Endothelial cell of umbilical vein (primary cell): ENCODE results near the gene ATP2B2.

Experiments
- MYC ChIP-seq: IDR thresholded peaks from one replicate; pipeline ENCODE4 v1.6.1; 2011; ENCODE audit warnings: mild to moderate bottlenecking, low read depth, low read length
- POLR2A ChIP-seq: IDR thresholded peaks from 2 replicates; pipeline ENCODE4 v1.6.1; 2012; ENCODE audit warnings: low read depth, mild to moderate bottlenecking, control low read depth, low read length
- POLR2AphosphoS5 ChIP-seq: IDR thresholded peaks from 2 replicates; pipeline ENCODE4 v1.6.1; 2012; ENCODE audit warnings: low read depth, mild to moderate bottlenecking, control low read depth, low read length, moderate library complexity; ENCODE audit not compliant: insufficient read depth
- TF ChIP-seq, protein P1 (sequence below), 2 donors: IDR thresholded peaks; 1 replicate in 1 of 2; 2 replicates in 1 of 2; pipeline ENCODE4 v1.5.1; 2011; ENCODE audit warnings: low read length in 2 of 2, mild to moderate bottlenecking in 2 of 2, moderate library complexity in 2 of 2, control low read depth in 1 of 2, inconsistent platforms in 1 of 2, low read depth in 1 of 2; ENCODE audit not compliant: insufficient read depth in 1 of 2; ENCODE audit errors: extremely low read depth in 1 of 2

DNA sequence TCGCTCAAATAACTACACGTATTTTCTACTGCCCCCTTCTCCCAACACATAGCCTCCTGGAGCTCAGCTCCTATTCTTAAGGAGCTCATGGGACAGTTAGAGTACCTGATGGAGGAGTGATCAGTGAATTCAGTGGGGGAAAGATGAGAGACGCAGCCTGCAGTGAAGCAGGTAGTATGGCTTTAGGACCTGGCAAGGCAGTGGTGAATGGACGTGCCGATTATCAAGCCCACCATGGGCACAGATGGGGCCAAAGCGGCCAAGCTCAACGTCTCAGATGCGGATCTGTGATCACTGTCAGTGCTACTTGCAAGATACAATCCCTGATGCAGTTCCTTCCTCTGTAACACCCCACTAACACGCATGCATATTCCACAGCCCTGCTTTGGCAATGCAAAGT, 45.8 kb upstream of the ATP2B2 start:
- TF ChIP-seq POLR2AphosphoS5 (no peak), MYC (no peak), POLR2A (no peak)
- TF ChIP-seq, protein P1, sequence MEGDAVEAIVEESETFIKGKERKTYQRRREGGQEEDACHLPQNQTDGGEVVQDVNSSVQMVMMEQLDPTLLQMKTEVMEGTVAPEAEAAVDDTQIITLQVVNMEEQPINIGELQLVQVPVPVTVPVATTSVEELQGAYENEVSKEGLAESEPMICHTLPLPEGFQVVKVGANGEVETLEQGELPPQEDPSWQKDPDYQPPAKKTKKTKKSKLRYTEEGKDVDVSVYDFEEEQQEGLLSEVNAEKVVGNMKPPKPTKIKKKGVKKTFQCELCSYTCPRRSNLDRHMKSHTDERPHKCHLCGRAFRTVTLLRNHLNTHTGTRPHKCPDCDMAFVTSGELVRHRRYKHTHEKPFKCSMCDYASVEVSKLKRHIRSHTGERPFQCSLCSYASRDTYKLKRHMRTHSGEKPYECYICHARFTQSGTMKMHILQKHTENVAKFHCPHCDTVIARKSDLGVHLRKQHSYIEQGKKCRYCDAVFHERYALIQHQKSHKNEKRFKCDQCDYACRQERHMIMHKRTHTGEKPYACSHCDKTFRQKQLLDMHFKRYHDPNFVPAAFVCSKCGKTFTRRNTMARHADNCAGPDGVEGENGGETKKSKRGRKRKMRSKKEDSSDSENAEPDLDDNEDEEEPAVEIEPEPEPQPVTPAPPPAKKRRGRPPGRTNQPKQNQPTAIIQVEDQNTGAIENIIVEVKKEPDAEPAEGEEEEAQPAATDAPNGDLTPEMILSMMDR (IDR thresholded peaks at IDR 0.05; ENCODE audit: extremely low read depth in 1 of 2, insufficient read depth in 1 of 2, low read depth in 1 of 2, low read length in 2 of 2), result no peak
